ENCODE data around the gene MAP2.

GRCh38 chr2:209523867-209524266 is 100.0 kb downstream of the MAP2 start:
- TF ChIP-seq CTCF (conservative IDR thresholded peaks at IDR 0.05 in 1 of 2, IDR thresholded peaks at IDR 0.05 in 1 of 2; ENCODE audit: low read depth in 1 of 2, low read length in 2 of 2) (no peak), EZH2 (IDR thresholded peaks at IDR 0.05; ENCODE audit: low read length, missing control alignments) (no peak)
